Sigmoid colon (tissue), 7 donors: Measurements from ENCODE around the gene SLC7A6. TPM values are rescaled to one million over a fixed set of nuclear protein-coding genes. Genes with fewer than 3 reads are reported as not detected.

Experiments
- DNase-seq: peaks from one replicate; pipeline ENCODE4 v3.0.0-alpha.2; 2019
- H3K27ac ChIP-seq, 4 donors: fragments of 200-600 bp; sonication (generic); one replicate each; pipeline ENCODE4 v1.5.1; 2016 to 2019; ENCODE audit warnings: mild to moderate bottlenecking in 1 of 4
- H3K27me3 ChIP-seq, 3 donors: fragments of 200-600 bp; sonication (generic); one replicate each; pipeline ENCODE4 v1.5.1; 2019; ENCODE audit warnings: mild to moderate bottlenecking in 1 of 3
- H3K36me3 ChIP-seq, 4 donors: fragments of 200-600 bp; sonication (generic); one replicate each; pipeline ENCODE4 v1.5.1; 2016 to 2019
- H3K4me1 ChIP-seq, 4 donors: fragments of 200-600 bp; sonication (generic); one replicate each; pipeline ENCODE4 v1.5.1; 2017 to 2019
- H3K4me3 ChIP-seq, 4 donors: fragments of 200-600 bp; sonication (generic); one replicate each; pipeline ENCODE4 v1.5.1; 2017 to 2019; ENCODE audit warnings: mild to moderate bottlenecking in 2 of 4, moderate library complexity in 1 of 4
- H3K9me3 ChIP-seq, 4 donors: fragments of 200-600 bp in 3 of 4; sonication (generic) in 3 of 4; one replicate each; pipeline versions ENCODE4 v1.5.1 to v1.6.1; 2013 to 2019
- CTCF ChIP-seq, 4 experiments: fragments of 450-650 bp in 3 of 4; fragments of 200-600 bp in 1 of 4; IDR thresholded peaks; one replicate each; pipeline ENCODE4 v1.5.1; 2016 to 2019; ENCODE audit warnings: antibody characterized with exemption in 4 of 4, mild to moderate bottlenecking in 3 of 4, moderate library complexity in 2 of 4
- EP300 ChIP-seq, 4 donors: sonication (generic); formaldehyde crosslinking; IDR thresholded peaks; one replicate each; pipeline ENCODE4 v1.6.1; 2017; ENCODE audit warnings: antibody characterized with exemption in 4 of 4
- POLR2A ChIP-seq, 2 donors: fragments of 450-650 bp; IDR thresholded peaks; one replicate each; pipeline ENCODE4 v1.6.1; 2016; ENCODE audit warnings: antibody characterized with exemption in 2 of 2, mild to moderate bottlenecking in 2 of 2, moderate library complexity in 2 of 2
- POLR2AphosphoS5 ChIP-seq, 4 donors: sonication (generic); formaldehyde crosslinking; IDR thresholded peaks; one replicate each; pipeline ENCODE4 v1.6.1; 2017; ENCODE audit warnings: antibody characterized with exemption in 4 of 4
- WGBS, 2 donors: extraction: QIAGEN DNeasy Blood & Tissue Kit; methylation state at CpG; one replicate each; pipeline ENCODE4 v1.1.7; 2013; 5-methylcytosine and 5-hydroxymethylcytosine counted together
- intact Hi-C: fragments of 100-400 bp; cut with DNase I; formaldehyde crosslinking; loops from one replicate; pipeline ENCODE4 v1.15.1; 2023
- polyA plus RNA-seq, 3 donors: library from polyadenylated mRNA; stranded (reverse); fragments of 200-250 nt; gene quantifications; one replicate each; pipeline ENCODE4 v1.2.3, GENCODE V29; 2013
- total RNA-seq, 4 donors: library from RNA; depleted of rRNA; stranded (reverse); fragments of >200 nt; gene quantifications; one replicate each; pipeline ENCODE4 v1.1.0, GENCODE V29; 2016
- donor health status: healthy with polysubstance abuse.
- donor health status: Bipolar disorder and iron deficiency.
- donor health status: healthy.

The SLC7A6 gene
- total and polyA plus RNA-seq, 7 donors = 1.8 to 40.7 (median 26.8) TPM

GRCh38 chr16:68298907-68299561, 34.7 kb downstream of the SLC7A6 start:
- Histone ChIP-seq H3K9me3 (no peaks in the 10 kb centered on the region), H3K27ac (peak overlapping the region; percentile 48 to 69 (median 64)), H3K4me1 (peaks cover 0 to 30% (median 17%) of the 10 kb centered on the region in 4 donors), H3K27me3 (no peaks in the 10 kb centered on the region), H3K36me3 (peaks cover 20 to 81% (median 48%) of the 10 kb centered on the region in 4 donors), H3K4me3 (no peak overlapping the region)
- 70 to 80% methylated on average over 5 of the region's 5 CpGs for WGBS, 2 donors
- intact Hi-C loops = no loop called here
- peak; percentile 81 for DNase-seq
- TF ChIP-seq POLR2AphosphoS5 (IDR thresholded peaks at IDR 0.05) (peak in 1 of 4 donors; percentile 9), POLR2A (IDR thresholded peaks at IDR 0.05) (no peak), CTCF (IDR thresholded peaks at IDR 0.05) (no peak), EP300 (IDR thresholded peaks at IDR 0.05) (no peak)

- peaks cover 0 to 30% (median 17%) of the 10 kb centered on the region in 4 donors for H3K4me1 ChIP-seq
- H3K36me3 ChIP-seq = peaks cover 22 to 81% (median 49%) of the 10 kb centered on the region in 4 donors
Measured at GRCh38 chr16:68299571-68300453, 35.5 kb downstream of the SLC7A6 start.

GRCh38 chr16:68300734-68301459, 36.6 kb downstream of the SLC7A6 start:
- peak overlapping the region in 1 of 4 donors; percentile 61 for H3K27ac ChIP-seq
- peaks cover 0 to 30% (median 17%) of the 10 kb centered on the region in 4 donors for H3K4me1 ChIP-seq
- no peaks in the 10 kb centered on the region for H3K27me3 ChIP-seq
- no peak overlapping the region for H3K4me3 ChIP-seq
- H3K9me3 ChIP-seq = no peaks in the 10 kb centered on the region
- peaks cover 22 to 82% (median 50%) of the 10 kb centered on the region in 4 donors for H3K36me3 ChIP-seq
- intact Hi-C loops = no loop called here
- TF ChIP-seq POLR2AphosphoS5 (IDR thresholded peaks at IDR 0.05) = no peak
- no peak for TF ChIP-seq EP300 (IDR thresholded peaks at IDR 0.05)
- no peak for TF ChIP-seq CTCF (IDR thresholded peaks at IDR 0.05)
- TF ChIP-seq POLR2A (IDR thresholded peaks at IDR 0.05) = no peak
- DNase-seq = peak; percentile 40
- WGBS, 2 donors = 81 to 87% methylated on average over 7 of the region's 7 CpGs

More at GRCh38 chr16:68299571-68300453, 35.5 kb downstream of the SLC7A6 start:
- Histone ChIP-seq H3K9me3 (no peaks in the 10 kb centered on the region), H3K27ac (peak overlapping the region; percentile 48 to 69 (median 64)), H3K4me3 (no peak overlapping the region), H3K27me3 (no peaks in the 10 kb centered on the region)
- intact Hi-C loops = no loop called here
- no peak for DNase-seq
- WGBS, 2 donors = 63 to 83% methylated on average over 11 of the region's 11 CpGs
- TF ChIP-seq POLR2AphosphoS5 (IDR thresholded peaks at IDR 0.05) = peak in 1 of 4 donors; percentile 58
- no peak for TF ChIP-seq EP300 (IDR thresholded peaks at IDR 0.05)

- no peaks in the 10 kb centered on the region for H3K9me3 ChIP-seq
- H3K27me3 ChIP-seq = no peaks in the 10 kb centered on the region
- H3K36me3 ChIP-seq = peaks cover 17 to 72% (median 22%) of the 10 kb centered on the region in 4 donors
- peak; percentile 15 for DNase-seq
- intact Hi-C loops = no loop called here
- H3K4me3 ChIP-seq = no peak overlapping the region
- peaks cover 0 to 20% (median 20%) of the 10 kb centered on the region in 4 donors for H3K4me1 ChIP-seq
- no peak overlapping the region for H3K27ac ChIP-seq
- TF ChIP-seq POLR2A (IDR thresholded peaks at IDR 0.05) = no peak
- no peak for TF ChIP-seq POLR2AphosphoS5 (IDR thresholded peaks at IDR 0.05)
- TF ChIP-seq CTCF (IDR thresholded peaks at IDR 0.05) = no peak
- no peak for TF ChIP-seq EP300 (IDR thresholded peaks at IDR 0.05)
- 95 to 96% methylated on average over 3 of the region's 3 CpGs for WGBS, 2 donors
Measured at GRCh38 chr16:68306633-68307032, 42.3 kb downstream of the SLC7A6 start.
